HG03457 (cell line): Measurements from ENCODE around the gene CDH1.

Source experiments
- ATAC-seq: cut with Tn5 transposase; IDR thresholded peaks from one replicate; pipeline ENCODE4 v1.9.1; 2021; ENCODE audit warnings: moderate number of reproducible peaks; ENCODE audit not compliant: unreplicated experiment

CDH1 gene

GRCh38 chr16:68759062-68759461, 22.0 kb downstream of the CDH1 start:
- ATAC-seq, result no peak

DNA sequence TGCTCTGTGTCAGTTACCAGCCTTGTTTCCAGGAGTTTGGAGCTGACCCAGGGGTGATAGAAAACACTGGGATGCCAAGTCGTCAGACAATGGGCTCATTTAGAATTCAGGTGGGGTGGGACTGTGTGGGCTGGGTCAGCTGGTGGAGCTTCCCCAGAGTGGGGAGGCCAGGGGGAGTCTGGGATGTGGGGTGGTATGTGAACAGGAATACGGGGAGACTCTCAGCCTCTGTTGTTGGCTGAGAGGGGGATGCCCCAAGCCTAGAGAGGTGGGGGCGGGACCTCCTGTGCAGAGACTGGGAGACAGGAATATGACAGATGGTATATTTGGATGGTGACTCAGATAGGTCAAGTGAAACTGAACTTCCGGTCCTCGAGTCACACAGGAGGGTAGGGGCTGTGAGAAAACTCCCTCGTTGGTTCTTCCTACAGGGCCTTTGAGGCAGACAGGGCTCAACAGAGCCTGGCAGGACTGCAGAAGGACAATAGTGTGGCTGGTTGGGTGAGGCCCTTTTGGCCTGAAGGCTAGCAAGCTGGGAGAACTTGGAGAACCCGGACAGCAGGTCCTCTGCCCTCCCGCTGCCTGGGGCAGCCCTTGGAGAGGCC, 23.7 kb downstream of the CDH1 start:
- ATAC-seq, result peak; percentile 41

- no peak for ATAC-seq
These were observed 26.1 kb downstream of the CDH1 start for GRCh38 chr16:68762996-68763756.

DNA sequence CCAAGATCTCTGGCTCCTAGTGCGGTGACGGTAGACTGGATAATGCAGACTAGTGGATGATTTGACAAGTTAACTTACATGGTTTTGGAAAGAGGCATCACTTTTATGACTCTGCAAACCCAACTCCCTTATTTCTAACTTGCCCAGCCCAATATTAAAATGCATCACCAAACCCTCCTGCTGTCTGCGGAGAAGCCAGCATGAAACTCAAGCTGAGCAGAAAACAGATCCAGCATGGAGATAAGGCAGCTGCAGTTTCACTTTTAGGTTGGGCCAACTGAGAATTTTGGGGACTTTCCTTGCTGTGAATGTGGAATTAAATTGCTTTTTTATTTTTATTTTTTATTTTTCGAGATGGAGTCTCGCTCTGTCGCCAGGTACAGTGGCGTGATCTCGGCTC, 27.8 kb downstream of the CDH1 start:
- no peak for ATAC-seq

DNA sequence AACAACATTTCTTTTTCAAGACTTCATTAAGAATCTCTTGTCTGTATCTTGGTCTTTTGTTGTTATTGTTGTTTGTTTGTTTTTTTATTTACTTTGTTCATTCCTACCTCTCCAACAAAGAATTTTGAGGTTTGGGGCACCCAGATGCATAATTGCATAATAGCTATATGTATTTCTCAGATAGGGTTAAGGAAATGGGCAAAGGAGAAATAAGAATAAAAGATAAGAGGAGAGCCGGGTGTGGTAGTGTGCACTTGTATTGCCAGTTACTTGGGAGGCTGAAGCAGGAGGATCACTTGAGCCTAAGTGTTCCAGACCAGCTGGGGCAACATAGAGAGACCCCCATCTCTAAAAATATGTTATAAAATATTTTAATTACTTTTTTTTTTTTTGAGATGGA, 30.5 kb downstream of the CDH1 start:
- ATAC-seq, result no peak

DNA sequence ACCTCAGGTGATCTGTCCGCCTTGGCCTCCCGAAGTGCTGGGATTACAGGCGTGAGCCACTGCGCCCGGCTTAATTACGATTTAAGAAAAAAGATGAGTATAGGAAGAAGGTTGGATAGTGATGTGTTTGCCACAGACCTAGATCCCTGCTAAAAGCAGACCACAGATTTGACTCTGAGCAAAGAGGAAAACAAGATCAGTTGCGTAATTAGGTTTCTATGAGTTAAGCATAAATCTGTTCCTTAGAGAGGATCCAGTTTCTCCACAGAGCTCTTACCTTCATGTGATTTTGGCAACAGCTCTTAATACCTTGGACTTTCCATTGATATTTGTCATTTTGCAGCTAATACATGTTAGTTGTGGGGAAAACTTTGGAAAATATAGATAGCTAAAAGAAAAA, 31.1 kb downstream of the CDH1 start:
- ATAC-seq, result no peak

GRCh38 chr16:68768771-68769170, 31.7 kb downstream of the CDH1 start:
- ATAC-seq, result no peak

DNA sequence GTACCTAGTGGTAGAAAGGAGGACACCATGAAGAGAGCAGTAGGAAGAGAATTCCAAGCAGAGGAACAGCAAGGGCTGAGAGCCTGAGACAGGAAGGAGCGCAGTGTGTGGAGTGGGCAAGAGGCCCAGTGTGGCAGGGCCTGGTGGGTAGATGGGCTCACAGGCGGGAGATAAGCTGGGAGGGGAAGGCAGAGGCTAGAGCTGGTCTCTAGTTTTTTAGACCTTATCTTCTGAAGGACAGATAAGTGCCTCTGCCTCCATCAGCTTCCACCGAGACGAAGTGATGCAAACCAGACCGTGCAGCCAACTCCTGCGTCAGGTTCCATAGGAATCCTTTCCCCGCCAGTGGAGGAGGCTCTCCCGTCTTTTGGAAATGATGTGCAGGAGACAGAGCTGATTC, 33.6 kb downstream of the CDH1 start:
- no peak for ATAC-seq

GRCh38 chr16:68772030-68772681, 35.1 kb downstream of the CDH1 start:
- ATAC-seq, result no peak

DNA sequence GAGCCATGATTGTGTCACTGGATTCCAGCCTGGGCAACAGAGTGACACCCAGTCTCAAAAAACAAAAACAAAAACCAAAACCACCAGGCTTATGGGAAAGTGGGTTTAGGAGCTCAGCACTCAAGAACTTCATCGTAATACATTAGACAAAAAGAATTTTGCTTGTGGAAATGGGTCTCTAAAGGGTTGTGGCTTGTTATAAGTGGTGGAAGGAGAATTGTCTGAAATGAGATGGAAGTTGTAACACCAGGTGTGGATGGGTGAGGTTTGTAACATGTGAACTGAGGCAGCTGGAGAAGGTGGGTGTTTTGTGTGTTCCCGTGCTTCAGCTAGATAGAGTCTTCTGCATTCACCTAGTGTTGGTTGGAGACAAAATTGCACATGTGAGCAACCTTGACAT, 35.8 kb downstream of the CDH1 start:
- ATAC-seq, result no peak

GRCh38 chr16:68774982-68775634, 38.0 kb downstream of the CDH1 start:
- ATAC-seq, result no peak

- peak; percentile 68 for ATAC-seq
These were observed 39.9 kb downstream of the CDH1 start for GRCh38 chr16:68776821-68777485.

DNA sequence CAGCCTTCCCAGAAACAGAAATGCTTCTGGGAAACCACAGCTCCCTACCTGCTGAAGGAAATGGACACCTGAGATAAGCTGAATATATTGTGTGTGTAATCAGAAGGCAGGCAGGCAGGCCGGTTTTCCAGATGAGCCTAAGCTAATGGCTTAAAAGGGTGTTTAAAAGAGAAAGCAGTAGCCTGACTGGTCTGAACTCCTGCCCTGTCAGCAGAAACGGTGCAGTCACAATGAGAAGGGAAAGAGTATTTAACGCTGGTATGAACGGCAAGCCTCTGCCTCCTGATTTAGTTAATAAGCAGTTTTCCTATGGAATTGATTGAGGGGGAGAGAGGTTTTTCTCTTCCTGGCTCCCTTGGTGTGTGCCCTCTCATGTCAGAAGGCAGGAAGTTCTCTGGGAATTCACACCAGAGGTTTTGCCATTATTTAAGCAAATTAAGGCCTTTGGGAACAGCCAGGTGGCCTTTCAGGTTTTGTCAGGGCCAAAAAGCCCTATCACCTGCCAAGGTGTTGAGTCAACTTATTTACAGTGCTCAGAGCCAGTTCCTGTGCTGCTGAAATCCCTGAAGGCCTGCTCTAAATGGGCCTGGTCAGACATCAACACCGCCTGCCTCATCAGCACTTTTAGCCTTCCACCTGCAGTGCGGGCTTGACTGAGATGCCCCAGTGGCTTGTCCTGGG, 41.6 kb downstream of the CDH1 start:
- no peak for ATAC-seq

DNA sequence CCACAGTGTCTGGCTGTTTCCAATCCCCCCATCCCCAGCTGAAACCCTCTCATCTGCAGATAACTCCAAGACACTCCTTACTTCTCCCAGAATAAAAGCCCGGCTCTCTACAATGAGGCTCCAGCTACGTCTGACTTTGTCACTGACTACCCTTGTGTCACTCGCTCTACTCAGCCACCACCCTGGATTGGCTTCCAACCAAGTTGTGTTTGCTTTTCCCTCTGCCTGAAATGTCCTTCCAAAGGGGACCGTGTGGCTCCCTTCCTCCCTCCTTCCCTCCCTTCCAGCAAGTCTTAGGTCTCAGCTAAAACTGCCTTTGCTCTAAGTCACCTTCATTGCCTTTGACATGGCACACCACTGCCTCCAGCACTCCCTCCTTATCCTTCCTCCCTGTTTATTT, 42.8 kb downstream of the CDH1 start:
- no peak for ATAC-seq

GRCh38 chr16:68781784-68782183, 44.7 kb downstream of the CDH1 start:
- ATAC-seq, result no peak

DNA sequence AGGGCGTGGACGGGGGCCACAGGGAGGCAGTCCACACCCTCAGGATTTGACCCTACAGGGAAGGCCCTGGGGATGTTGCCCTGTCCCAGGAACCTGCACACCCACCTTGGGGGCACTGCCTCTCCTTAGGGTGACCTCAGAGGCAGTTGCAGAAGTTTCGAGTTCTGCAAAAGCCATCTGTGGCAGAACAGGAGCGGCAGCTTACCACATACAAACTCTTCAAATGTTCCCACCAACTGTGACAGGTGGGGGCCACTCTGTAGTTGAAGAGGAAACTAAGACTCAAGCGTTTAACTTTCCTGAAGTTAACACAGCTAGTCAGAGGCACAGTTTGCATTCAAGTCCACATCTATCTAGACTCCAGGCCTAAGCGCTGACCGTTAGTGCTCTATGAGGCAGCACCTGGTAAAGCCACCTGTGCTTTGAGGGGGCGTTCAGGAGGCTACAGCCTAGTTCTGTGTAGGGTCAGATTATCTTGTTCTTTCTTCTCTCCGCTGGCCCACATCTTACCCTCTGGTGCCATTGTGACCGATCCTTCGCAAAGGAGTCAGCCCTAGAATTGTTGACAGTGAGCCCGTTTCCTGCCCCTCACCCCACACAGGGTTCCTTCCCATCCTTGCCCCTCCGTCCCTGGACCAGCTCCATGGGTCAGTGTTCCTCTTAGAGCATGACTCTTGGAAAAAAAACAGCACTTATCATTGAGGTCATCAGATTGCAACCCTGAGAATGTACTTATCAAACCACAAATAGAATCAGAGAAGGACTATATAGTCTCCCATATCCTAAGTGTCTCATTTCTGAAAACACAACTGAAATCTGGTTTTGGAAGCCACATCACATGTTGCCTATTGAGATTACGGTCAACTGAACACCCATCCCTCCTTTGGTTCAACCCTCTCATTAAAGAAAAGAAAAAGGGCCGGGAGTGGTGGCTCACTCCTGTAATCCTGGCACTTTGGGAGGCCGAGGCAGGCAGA, 45.4 kb downstream of the CDH1 start:
- no peak for ATAC-seq

DNA sequence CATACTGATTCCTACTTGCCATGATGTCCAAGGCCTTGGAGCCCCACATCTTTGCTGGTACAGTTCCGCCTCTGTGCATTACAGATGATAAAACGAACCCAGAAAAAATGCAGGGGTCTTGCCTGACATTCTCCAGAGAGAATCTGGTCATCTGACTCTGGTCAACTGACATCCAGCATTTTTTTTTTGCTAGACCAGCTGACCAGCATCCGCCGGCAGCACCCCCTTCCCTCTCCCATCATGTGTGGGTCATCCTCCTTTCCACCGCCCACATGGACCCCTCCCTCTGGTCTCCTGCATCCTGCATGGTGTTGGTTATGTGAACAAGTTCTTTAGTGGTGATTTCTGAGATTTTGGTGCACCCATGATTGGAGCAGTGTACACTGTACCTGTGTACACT, 47.1 kb downstream of the CDH1 start:
- ATAC-seq, result no peak

DNA sequence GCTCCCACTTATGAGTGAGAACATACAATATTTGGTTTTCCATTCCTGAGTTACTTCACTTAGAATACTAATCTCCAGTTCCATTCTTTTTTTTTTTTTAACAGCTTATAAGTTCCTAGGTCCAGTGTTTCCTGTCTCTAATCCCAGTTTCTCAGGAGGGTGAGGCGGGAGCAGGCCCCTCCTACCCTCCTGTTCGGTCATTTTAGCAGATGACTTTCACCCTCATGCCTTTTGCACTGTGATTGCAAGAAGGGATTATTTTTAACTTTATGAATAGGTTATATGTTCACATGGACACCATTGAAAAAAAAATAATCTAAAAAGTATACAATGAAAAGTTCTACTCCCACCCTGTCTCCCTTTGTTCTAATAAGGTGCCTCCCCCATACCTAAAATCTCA, 47.6 kb downstream of the CDH1 start:
- ATAC-seq, result no peak

DNA sequence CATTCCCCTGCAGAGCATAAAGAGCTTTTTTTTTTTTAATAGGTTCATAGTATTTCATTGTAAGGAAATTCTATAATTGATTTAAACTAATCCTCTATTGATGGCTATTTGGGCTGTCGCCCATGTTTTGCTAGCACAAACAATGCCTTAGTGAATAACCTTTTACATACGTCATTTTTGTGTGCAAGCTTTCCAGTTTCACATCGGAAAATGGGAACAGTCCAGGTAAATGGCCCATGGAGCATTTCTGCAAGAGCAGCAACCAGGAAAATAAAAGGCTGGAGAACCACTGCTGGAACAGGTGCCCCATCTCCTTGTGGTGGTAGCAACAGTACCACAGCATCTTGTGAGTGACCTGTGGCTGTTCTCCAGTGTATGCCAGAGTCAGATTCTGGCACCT, 48.6 kb downstream of the CDH1 start:
- ATAC-seq, result no peak
